Effector CD8-positive, alpha-beta T cell (primary cell): Measurements from ENCODE around the gene DYNC2H1.

Experiments used
- DNase-seq: peaks from one replicate; lab custom pipeline; 2025; lab: John Stamatoyannopoulos, UW
- total RNA-seq, 4 experiments: gene quantifications; one replicate each; lab custom pipeline; 2026; lab: John Stamatoyannopoulos, UW

Gene DYNC2H1, protein sequence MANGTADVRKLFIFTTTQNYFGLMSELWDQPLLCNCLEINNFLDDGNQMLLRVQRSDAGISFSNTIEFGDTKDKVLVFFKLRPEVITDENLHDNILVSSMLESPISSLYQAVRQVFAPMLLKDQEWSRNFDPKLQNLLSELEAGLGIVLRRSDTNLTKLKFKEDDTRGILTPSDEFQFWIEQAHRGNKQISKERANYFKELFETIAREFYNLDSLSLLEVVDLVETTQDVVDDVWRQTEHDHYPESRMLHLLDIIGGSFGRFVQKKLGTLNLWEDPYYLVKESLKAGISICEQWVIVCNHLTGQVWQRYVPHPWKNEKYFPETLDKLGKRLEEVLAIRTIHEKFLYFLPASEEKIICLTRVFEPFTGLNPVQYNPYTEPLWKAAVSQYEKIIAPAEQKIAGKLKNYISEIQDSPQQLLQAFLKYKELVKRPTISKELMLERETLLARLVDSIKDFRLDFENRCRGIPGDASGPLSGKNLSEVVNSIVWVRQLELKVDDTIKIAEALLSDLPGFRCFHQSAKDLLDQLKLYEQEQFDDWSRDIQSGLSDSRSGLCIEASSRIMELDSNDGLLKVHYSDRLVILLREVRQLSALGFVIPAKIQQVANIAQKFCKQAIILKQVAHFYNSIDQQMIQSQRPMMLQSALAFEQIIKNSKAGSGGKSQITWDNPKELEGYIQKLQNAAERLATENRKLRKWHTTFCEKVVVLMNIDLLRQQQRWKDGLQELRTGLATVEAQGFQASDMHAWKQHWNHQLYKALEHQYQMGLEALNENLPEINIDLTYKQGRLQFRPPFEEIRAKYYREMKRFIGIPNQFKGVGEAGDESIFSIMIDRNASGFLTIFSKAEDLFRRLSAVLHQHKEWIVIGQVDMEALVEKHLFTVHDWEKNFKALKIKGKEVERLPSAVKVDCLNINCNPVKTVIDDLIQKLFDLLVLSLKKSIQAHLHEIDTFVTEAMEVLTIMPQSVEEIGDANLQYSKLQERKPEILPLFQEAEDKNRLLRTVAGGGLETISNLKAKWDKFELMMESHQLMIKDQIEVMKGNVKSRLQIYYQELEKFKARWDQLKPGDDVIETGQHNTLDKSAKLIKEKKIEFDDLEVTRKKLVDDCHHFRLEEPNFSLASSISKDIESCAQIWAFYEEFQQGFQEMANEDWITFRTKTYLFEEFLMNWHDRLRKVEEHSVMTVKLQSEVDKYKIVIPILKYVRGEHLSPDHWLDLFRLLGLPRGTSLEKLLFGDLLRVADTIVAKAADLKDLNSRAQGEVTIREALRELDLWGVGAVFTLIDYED (N-terminal part only)
- total RNA-seq = 20.2 to 51.6 (median 33.8) reads per million in 4 experiments

DNA sequence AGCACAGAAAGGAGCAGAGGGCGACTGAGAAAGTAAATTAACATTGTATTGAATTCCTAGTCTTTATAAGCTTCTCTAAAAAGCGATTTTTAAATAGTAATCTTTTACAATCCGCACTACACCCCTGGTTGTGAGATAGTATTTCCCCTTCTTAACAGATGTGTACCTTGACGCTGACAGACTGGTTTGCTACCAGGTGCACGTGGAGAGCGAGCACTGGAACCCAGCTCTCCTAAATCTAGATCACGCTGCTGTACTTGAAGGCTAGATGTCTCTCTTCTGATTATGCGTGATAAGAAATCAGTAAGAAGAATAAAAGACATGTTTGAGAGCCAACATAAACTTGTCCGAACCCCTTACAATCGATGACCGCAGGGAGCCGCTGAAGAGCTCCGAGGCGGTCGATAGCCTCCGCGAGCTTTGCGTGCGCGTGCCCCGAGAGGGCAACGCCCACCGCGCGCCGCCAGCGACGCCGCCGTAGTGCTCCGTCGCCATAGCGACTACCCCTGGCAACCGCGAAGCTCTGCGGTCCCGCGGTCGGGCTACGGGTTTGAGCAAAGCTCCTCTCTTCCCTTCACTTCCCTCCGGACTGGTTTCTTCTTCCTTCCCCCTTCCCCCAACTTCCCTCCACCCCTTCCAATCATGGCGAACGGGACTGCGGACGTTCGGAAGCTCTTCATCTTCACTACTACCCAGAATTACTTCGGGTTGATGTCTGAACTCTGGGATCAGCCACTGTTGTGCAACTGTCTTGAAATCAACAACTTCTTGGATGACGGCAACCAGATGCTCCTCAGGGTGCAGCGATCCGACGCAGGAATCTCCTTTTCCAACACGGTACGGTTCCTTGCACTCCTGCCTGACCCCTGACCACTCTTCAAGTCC lies at the start of gene DYNC2H1:
Gene DYNC2H1, plus strand, starts transcription at position 494 of the 885 bp plus-strand sequence. Its CDS starts 149 bp downstream, at position 643.
- peak; percentile 80 for DNase-seq

DNA sequence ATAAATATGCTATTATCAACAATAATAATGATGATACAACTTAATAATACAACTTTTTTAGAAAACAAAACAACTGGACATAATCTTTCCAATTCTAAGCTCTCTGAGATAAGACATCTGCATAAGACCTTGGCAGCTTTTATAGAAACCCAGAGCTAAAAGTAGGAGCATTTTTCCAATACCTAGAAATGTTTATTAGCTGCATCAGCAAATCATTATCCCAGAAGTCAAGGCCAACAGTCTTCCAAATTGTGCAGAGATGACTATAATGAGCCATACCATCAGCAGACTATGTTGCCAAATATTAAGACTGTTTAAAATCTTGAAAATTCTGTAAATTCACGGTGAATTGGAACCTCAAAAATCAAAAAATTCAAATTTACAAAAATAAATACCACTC lies 47.6 kb upstream of the DYNC2H1 start:
- no peak for DNase-seq

DNA sequence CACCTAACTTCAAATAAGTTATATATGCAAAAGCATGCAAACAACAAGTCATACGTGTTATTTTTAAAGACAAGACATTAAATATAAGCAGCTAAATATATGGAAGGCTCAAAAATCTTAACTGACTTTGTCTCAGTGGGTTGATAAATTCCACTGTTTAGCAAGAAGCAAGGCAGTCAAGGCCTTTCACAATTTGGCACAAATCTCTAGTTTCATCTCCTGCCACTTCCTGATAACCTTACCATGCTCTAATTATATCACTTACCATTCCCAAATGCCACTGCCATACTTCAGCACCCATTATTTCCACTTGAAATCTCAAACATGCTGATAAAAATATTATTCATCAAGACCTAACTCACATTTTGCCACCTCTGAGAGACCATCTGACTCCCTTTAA lies 42.1 kb upstream of the DYNC2H1 start:
- no peak for DNase-seq

DNA sequence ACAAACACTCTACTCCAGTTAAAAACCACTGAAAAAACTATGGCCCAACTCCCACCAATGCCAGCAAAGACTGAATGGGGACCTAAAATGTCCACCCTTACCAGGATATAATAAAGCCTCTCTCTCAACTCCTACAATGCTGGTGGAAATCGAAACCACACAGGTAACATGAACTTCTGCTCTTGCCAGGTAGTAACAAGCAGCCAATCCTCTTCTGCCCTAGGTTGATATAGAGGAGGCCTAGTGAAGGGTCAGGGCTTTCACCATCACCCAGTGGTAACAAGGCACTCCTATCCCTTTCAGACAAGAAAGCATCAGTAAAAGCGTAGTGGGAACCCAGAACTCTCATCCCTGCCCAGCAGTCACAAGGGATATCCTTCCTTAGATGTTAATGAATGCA lies 39.9 kb upstream of the DYNC2H1 start:
- no peak for DNase-seq

DNA sequence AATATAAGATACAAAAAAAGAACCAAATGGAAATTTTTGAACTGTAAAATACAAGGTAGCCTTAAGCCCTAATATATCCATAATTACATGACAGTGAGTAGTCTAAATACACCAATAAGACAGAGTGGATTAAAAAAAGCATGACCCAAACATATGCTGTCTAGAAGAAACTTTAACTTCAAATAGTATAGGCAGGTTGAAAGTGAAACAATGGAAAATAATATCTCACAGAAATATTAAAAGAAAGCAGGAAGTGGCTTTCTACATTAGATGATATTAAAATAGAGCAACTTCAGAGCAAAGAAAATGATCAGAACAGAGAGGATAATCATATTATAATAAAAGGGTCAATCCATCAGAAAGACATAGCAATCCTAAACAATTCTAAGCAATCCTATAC lies 39.1 kb upstream of the DYNC2H1 start:
- DNase-seq = no peak

DNA sequence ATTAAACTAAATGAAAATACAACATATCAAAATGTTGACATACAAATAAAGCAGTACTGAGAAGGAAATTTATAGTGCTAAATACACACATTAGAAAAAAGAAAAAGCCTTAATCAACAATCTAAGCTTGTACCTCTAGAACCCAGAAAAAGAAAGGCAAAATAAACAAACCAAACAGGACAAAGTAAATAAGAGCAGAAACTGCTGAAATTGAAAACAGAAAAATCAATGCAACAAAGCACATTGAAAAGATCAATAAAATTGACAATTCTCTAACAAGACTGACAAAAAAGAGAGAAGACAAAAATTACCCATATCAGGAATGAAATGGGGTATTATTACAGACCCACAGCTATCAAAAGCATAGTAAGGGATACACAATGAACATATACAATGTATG lies 38.2 kb upstream of the DYNC2H1 start:
- DNase-seq = no peak

DNA sequence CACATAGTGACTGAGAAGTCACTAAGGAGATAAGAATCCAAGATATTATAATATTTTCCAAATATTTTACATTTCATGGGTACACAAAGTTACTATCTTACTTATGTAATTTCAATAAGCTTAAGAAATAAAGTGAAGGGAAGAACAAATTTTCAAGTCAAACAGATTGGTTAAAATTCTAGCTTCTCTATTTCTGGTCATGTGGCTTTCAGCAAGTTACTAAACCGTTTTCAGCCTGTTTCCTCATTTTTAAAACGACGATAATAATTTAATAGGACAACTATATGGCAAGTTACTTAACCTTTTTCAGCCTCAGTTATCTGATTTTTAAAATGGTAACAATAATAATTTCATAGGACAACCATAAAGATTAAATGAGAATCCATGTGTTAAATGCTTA lies 32.9 kb upstream of the DYNC2H1 start:
- DNase-seq = no peak

DNA sequence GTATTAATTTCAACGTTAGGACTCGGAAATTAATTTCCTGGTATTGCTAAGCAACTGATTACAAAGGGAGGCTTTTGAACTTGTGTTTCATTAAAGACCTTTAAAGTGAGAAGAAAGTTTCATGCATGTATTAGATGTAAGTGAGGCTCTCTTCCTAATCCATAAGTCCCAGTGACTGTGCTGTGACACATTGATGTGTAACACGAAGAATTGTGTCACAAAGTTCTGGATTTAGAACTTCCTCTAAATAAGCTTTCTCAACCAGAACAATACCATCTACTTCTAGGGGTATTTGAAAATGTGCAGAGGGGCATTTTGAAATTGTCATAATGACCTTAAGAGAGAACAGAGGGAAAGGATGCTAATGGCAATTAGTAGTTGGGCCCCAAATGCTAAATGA lies 31.7 kb upstream of the DYNC2H1 start:
- no peak for DNase-seq

DNA sequence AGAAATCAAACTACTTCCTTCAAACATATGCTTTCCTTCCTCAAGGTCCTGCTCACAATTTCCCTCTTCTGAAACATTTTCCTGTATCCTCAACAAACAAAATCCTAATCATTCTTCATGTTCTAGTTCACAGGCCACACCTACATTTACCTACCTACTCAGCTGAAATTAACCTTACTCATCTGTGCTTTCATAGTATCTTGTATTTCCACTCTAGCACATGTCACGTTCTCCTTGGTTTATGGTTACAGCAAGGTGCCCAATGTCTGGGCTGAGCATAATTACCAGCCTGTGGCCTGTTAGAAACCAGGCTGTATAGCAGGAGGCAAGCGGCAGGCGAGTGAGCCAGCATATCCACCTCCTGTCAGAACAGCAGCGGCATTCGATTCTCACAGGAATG lies 30.5 kb upstream of the DYNC2H1 start:
- no peak for DNase-seq

DNA sequence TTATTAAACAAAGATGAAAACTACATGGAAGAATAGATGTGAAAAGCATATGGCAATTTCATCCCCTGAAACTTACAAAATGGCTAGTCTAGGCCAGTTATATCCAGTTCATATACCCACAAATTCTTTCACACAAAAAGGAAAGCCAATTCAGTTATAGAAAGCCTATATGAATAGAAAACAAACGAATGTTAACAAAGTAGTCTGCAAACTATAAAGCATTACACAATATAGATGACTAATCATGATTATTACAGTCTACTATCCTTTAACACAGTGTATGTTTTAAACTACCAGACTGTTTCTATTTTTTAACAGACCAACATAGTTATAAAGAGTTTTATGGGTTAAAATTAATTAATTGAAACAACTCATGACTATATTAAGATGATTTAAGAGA lies 29.4 kb upstream of the DYNC2H1 start:
- DNase-seq = no peak

DNA sequence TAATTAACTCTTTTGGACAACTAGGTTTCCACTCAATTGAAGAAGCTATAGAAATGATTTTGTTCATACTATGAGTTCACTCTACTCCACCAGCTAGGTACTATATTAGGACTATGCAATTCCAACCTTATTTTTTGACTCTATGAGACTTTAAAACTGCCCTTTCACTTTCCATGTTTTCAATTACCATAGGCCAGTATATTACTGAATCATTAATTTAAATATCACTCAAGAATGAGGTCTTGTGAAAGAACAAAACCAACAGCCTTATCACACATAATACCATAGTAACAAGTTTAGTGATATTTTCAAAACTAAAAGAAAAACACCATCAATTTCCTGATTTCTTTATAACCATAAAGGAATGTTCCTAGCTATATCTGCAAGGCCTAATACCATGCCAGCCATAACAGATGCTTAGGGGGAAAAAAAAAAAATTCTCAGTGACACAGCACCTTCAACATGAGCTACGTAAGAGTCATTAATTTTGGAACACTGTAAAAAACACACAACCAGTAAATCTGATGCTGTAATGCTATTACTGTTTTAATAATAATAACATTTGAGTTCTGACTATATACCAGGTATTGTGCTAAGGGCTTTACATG lies 23.4 kb upstream of the DYNC2H1 start:
- no peak for DNase-seq

DNA sequence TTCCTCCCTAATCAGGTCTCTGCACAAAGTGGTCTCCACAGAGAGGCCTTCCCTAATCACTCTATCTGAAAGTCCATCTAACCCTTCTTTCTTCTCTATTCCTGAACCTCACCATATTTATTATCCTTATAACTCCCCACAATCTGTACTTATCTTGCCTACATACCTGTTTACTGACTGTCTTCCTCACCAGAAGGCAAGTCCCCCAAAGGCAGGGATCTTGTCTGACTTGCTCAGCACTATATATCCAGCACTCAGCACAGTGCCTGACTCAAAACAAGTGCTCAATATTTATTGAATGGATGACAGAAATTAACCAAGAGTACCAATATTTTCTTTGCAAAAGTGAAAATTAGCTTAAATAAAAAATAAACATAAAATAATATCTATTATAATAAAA lies 22.8 kb upstream of the DYNC2H1 start:
- no peak for DNase-seq

DNA sequence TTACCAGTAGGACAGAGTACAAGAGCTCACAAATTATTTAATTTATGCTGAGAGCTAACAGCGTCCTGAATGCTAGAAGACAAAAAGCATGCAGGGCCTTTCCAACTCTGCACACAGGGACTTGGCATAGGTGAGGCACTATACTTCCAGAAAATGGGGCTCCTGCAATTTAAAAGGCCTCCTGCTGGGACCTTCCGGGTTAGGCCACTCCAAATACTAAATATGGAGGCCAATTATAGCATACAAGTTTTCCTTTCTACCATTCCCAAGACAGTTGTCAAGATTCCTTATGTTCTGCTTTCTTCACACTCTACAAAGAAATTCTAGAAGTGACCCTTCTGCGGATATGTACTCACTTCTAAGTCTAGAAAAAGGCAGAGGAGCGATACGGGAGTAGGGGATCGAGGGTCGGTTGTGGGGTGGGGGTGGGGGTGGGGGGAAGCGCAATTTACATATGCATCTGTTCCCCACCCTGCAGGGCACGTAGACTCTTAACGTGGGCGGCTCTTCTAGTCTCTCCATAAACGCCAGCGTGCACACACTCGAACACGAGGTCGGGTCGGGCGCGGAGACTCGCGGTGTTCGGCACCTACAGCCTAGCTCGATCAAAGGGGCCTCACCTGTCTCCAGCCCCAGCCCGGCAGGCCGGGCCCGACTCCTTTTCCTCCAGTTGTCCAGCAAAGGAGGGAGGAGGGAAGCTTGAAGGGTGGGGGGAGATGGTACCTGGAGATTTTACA lies 18.0 kb upstream of the DYNC2H1 start:
- peak; percentile 14 for DNase-seq

DNA sequence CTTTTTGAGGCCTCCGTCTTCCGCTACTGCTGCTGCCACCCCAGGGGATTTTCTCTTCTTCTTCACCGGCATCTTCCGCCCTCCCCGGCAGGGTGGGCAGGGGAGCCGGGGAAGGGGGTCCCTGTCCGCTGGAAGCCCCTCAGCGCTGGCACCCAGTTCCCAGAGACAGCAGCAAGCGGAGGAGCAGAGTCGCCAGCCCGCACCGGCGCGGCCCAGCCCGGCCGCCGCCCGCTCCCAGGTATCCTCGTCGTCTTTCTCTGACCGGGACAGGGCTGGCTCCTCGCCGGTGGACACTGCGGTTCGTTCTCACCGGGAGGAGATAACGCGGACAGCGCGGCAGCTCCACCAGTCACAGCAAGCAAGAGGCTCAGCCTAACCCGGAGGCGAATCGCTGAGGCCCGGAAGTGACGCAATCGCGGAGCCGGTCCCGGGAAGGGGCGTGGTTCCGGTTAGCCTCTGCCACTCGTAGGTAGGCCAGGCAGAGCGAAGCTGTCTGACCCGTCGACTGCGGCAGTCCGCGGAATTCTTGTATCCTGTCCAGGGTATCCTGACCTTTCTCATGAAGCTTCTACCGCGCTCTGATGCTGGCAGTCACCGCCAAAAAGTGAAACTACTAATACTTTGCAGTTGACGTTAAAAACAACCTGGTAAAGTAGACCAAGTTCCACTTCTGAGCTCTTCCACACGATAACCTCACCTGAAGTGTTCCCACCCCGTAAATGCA lies 17.3 kb upstream of the DYNC2H1 start, which contains the start of gene DCUN1D5:
Gene DCUN1D5, minus strand, starts transcription at position 360 of the 724 bp plus-strand sequence. Its CDS starts 288 bp downstream, at position 72.
- DNase-seq = peak; percentile 87

DNA sequence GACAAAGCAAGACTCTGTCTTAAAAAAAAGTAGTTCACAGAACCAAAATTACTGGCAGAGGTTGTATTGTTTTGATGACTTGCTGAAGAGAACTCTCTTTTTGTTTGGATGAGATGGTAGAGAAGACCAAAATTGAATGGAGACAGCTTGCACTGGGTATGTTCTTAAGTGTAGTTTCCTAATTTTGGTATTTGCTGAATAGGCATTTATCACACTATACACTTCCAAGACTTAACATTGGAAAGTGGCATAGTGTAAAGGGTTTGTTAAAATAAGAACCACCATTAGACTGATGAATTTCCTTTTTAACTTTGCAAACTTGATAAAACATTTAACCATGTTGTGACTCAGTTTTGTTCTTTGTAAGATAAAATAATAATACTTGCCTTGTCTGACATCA lies 11.9 kb upstream of the DYNC2H1 start:
- DNase-seq = no peak

DNA sequence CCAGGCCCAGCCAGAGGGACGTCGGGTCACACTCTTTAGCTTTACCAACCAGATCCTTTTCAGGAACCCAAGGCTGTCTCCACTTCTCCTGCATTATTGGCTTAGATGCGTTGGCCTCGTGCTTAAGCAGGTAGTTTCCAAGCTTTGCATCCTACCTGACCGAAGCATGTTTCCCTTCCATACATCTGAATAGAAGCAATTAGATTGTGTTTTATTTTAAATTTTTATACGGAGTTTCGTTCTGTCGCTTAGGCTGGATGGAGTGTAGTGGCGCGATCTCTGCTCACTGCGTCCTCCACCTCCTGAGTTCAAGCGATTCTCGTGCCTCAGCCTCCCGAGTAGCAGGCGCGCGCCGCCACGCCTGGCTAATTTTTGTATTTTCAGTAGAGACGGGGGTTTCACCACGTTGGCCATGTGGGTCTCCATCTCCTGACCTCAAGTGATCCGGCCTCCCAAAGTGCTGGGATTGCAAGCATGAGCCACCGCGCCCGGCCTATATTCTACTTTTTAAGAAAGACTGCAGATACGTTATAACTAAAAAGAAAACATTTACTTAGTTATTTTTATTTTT lies 677 bp downstream of the DYNC2H1 start:
- DNase-seq = no peak

DNA sequence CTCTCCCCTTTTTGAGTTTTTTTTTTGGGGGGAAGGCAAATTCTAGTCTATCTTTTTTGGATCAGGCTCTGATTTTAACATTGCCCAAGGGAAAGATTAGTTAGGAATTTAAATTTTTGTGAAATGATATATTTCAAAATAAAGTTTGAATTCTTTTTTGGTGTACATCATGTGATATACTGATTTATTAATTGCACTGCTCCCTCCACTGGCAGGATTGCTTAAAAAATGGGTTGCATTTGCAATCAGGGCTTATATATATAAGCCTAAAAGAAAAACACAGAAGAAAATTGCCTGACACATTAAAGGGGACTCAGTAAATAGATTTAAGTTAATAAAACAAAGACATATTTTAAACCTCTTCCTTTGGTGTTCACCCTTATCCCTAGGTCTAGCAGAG lies 1.2 kb downstream of the DYNC2H1 start:
- DNase-seq = no peak

DNA sequence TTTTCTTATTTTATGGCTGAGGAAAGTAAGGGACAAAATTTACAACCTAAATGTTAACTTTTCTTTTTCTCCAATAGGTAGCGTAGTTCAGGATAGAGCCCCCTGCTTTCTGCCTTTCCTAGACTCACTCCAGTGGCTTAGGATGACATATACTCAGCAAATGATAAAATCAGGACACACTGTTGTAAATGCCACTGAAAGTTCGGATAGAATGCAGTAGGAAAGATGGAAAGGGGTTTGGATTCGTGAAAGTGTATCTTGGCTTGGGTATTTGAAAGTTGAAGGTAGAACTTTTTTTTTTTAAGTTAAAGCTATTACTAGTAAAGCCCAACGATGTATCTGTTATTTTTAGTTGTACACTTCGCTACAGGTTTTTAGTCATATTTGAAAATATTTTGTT lies 2.2 kb downstream of the DYNC2H1 start:
- no peak for DNase-seq

DNA sequence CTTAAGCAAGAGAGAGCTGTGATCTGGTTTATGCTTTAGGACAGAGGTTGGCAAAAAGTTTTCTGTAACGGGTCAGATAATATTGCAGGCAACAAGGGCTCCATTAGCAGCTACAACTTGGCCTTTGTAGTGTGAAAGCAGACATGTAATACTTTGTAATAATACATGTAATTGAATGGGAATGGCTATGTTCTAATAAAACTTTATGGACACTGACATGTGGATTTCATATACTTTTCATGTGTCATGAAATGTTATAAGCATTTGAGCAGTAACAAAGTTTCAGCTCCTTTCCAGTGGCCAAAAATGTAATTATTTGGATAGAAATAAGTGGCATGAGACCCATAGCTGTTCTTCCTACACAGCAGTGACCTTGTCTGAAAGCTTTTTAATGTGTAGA lies 3.1 kb downstream of the DYNC2H1 start:
- DNase-seq = no peak
